NCI-H345 treated with DMSO at 0.1 percent for 48 hours (cell line): ENCODE data around the gene IWS1.
A peak's percentile ranks its signal among the peaks of the same experiment; 100 is the strongest.

ENCODE experiments used
- DNase-seq: peaks from one replicate; lab custom pipeline; 2025; ENCODE audit not compliant: unreplicated experiment; lab: John Stamatoyannopoulos, UW

The IWS1 gene

GRCh38 chr2:127504552-127505430 lies 21.5 kb downstream of the IWS1 start:
- DNase-seq = no peak

GRCh38 chr2:127503491-127503890 lies 22.8 kb downstream of the IWS1 start:
- DNase-seq = no peak

- DNase-seq = no peak
Observed at GRCh38 chr2:127498386-127498785, 27.9 kb downstream of the IWS1 start.

GRCh38 chr2:127490283-127490682 lies 36.0 kb downstream of the IWS1 start:
- no peak for DNase-seq

GRCh38 chr2:127486247-127487058 lies 39.8 kb downstream of the IWS1 start:
- no peak for DNase-seq

GRCh38 chr2:127485694-127486071 lies 40.6 kb downstream of the IWS1 start:
- no peak for DNase-seq

- DNase-seq = no peak
Observed at GRCh38 chr2:127485051-127485693, 41.1 kb downstream of the IWS1 start.

- DNase-seq = no peak
Observed at GRCh38 chr2:127482031-127482430, 44.3 kb downstream of the IWS1 start.

- DNase-seq = no peak
Observed at GRCh38 chr2:127479866-127480743, 46.2 kb downstream of the IWS1 start.

GRCh38 chr2:127479219-127479825 lies 47.0 kb downstream of the IWS1 start:
- DNase-seq = peak; percentile 48

GRCh38 chr2:127475788-127476187 lies 50.5 kb downstream of the IWS1 start:
- no peak for DNase-seq

GRCh38 chr2:127472268-127472667 lies 54.0 kb downstream of the IWS1 start:
- DNase-seq = no peak

GRCh38 chr2:127471286-127471988 lies 54.9 kb downstream of the IWS1 start:
- DNase-seq = no peak

- DNase-seq = no peak
Observed at GRCh38 chr2:127469974-127470373, 56.3 kb downstream of the IWS1 start.

GRCh38 chr2:127469051-127469450 lies 57.2 kb downstream of the IWS1 start:
- no peak for DNase-seq

- DNase-seq = no peak
Observed at GRCh38 chr2:127465258-127465657, 61.0 kb downstream of the IWS1 start.

GRCh38 chr2:127464470-127465257 lies 61.6 kb downstream of the IWS1 start:
- DNase-seq = no peak

GRCh38 chr2:127463155-127463991 lies 62.9 kb downstream of the IWS1 start:
- no peak for DNase-seq
